ENCODE results near the gene LZTS3. TPM values are rescaled to one million over a fixed set of nuclear protein-coding genes. Genes with fewer than 3 reads are reported as not detected.

LZTS3 gene
- total and polyA plus RNA-seq, 2 of the 8 experiments (the other 6 are each of a cell fraction or from before 2014, with no cell fraction given): 31.8 to 33.5 TPM

DNA sequence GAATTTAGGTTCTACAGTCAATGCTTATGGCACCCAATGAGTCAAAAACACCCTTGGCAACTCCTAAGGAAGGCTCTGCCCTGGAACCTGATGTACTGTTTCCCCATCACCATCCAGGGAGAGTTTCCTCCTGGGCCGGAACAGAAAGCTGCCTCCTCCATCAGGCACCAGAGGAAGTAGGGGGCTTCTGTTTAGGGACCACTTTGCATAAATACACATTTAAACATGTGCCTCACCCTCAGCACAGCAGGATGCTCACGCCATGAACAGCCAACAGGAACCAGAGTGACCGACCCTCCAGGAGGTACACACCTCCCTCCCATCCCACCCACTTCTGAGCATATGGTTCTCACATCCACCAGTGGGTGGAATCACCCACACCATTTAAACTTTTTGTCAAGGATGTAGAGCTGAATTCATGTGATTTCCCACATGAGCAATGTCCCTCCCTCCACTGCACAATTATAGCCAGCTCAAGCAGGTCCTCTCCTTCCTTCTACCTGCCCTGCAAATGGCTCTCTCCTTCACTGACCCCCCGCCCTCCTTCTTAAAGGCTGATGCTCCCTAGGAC, 16.3 kb upstream of the LZTS3 start (continued):
- no peak for TF ChIP-seq CEBPB (IDR thresholded peaks at IDR 0.05; ENCODE audit: low read depth, low read length)
- TF ChIP-seq POLR2A (IDR thresholded peaks at IDR 0.05; ENCODE audit: control extremely low read depth in 1 of 2, low read depth in 2 of 2, low read length in 2 of 2): no peak
- TF ChIP-seq TAF7 (optimal IDR thresholded peaks at IDR 0.05; ENCODE audit: borderline replicate concordance, low read depth, low read length): no peak

All from H1 (cell line).